Transverse colon (tissue), 4 donors: ENCODE data around the gene HERPUD1.

ENCODE experiments used
- CTCF ChIP-seq, 5 experiments: fragments of 200-600 bp in 3 of 5; fragments of 450-650 bp in 2 of 5; sonication (generic) in 3 of 5; IDR thresholded peaks; 1 replicate in 2 of 5; 2 replicates in 3 of 5; pipeline ENCODE4 v1.5.1; 2016 to 2017; ENCODE audit warnings: antibody characterized with exemption in 5 of 5, inconsistent platforms in 3 of 5, mild to moderate bottlenecking in 2 of 5, moderate library complexity in 1 of 5
- POLR2A ChIP-seq: fragments of 450-650 bp; IDR thresholded peaks from one replicate; pipeline ENCODE4 v1.6.1; 2016; ENCODE audit warnings: antibody characterized with exemption, mild to moderate bottlenecking, moderate library complexity
- POLR2AphosphoS5 ChIP-seq, 3 donors: sonication (generic); formaldehyde crosslinking; IDR thresholded peaks; one replicate each; pipeline ENCODE4 v1.6.1; 2016; ENCODE audit warnings: antibody characterized with exemption in 3 of 3

DNA sequence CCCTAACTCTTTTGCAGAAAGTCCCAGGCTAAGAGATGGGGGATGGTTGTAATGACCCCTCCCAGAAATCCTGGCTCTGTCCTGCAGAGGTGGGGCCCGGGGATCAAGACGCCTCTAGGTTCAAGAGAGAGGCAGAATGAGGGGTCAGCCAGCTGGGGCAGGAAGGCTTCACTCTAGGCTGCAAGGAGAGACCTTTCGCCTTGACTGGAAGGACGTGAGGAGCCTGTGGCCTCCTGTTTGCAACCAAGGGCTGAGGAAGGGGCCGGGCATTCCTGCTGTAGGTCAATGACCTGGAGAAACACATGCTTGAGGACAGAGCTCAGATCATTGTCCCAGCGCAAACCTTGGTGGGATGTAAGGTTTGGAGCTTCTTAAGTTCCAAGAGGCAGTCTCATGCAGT lies 21.1 kb downstream of the HERPUD1 start:
- TF ChIP-seq POLR2AphosphoS5 (IDR thresholded peaks at IDR 0.05) (no peak), CTCF (IDR thresholded peaks at IDR 0.05) (no peak), POLR2A (no peak)
